ENCODE data around the gene SRP68.

- TF ChIP-seq CTCF (conservative IDR thresholded peaks at IDR 0.05; ENCODE audit: low read length) (no peak), EZH2phosphoT487 (IDR thresholded peaks at IDR 0.05; ENCODE audit: borderline replicate concordance) (no peak)
Measured at GRCh38 chr17:76092526-76093413, 20.5 kb upstream of the SRP68 start.
